H1 (cell line): ENCODE data around the gene APOC3. TPM values are rescaled to one million over a fixed set of nuclear protein-coding genes. Genes with fewer than 3 reads are reported as not detected.
A peak's percentile ranks its signal among the peaks of the same experiment; 100 is the strongest.

ENCODE experiments used
- CTCF ChIA-PET: fragments of 300-600 bp; sonication (Branson Sonifier 250); formaldehyde crosslinking; loops from one replicate; lab custom pipeline; 2021; ENCODE audit not compliant: partially characterized antibody; lab: Charles Lee
- POLR2A ChIA-PET: fragments of 300-600 bp; sonication (Branson Sonifier 250); formaldehyde crosslinking; loops from one replicate; lab custom pipeline; 2021; ENCODE audit warnings: inconsistent platforms; ENCODE audit not compliant: partially characterized antibody; lab: Charles Lee
- DNase-seq, 2 experiments: peaks; one replicate each; pipeline versions ENCODE4 v3.0.0 to v3.0.0-alpha.2; 2010 to 2022; ENCODE audit warnings: low spot score in 2 of 2, low read depth in 1 of 2, mixed read lengths in 1 of 2
- FAIRE-seq: peaks from 2 replicates; lab custom pipeline; 2011; peaks lifted over from hg19 to GRCh38; lab: Jason Lieb, UNC
- H2AFZ ChIP-seq: 2 replicates; pipeline ENCODE4 v1.8.1; 2012; ENCODE audit warnings: low read length, inconsistent platforms
- H2AK5ac ChIP-seq: 2 replicates; pipeline ENCODE4 v1.6.1; 2013; ENCODE audit warnings: low read depth, low read length
- H2BK120ac ChIP-seq: replicated peaks from 2 replicates; pipeline ENCODE3; 2013; ENCODE audit warnings: low read depth, low read length, inconsistent platforms
- H2BK12ac ChIP-seq: 2 replicates; pipeline ENCODE4 v1.6.1; 2013; ENCODE audit warnings: low read depth, low read length
- H2BK15ac ChIP-seq: 2 replicates; pipeline ENCODE4 v1.6.1; 2013; ENCODE audit warnings: low read length
- H2BK20ac ChIP-seq: 2 replicates; pipeline ENCODE4 v1.6.1; 2013; ENCODE audit warnings: low read length
- H2BK5ac ChIP-seq: 2 replicates; pipeline ENCODE4 v1.6.1; 2013; ENCODE audit warnings: low read depth, low read length
- H3K14ac ChIP-seq: 2 replicates; pipeline ENCODE4 v1.6.1; 2013; ENCODE audit warnings: inconsistent platforms; ENCODE audit not compliant: insufficient read length
- H3K18ac ChIP-seq: 2 replicates; pipeline ENCODE4 v1.6.1; 2013; ENCODE audit warnings: low read length; ENCODE audit errors: extremely low read depth
- H3K23ac ChIP-seq: 2 replicates; pipeline ENCODE4 v1.6.1; 2013; ENCODE audit warnings: inconsistent platforms; ENCODE audit not compliant: insufficient read length
- H3K23me2 ChIP-seq: 2 replicates; pipeline ENCODE4 v1.6.1; 2013; ENCODE audit warnings: low read depth, low read length
- H3K27ac ChIP-seq: 2 replicates; pipeline ENCODE4 v1.6.1; 2011; ENCODE audit warnings: low read depth, low read length, inconsistent platforms
- H3K27me3 ChIP-seq, 4 experiments: replicated peaks in 1 of 4; 1 replicate in 1 of 4; 2 replicates in 3 of 4; pipeline versions ENCODE4 v1.6.1 to v1.8.1; 2011 to 2013; ENCODE audit warnings: low read length in 3 of 4, mild to moderate bottlenecking in 3 of 4, inconsistent platforms in 2 of 4, mixed read lengths in 2 of 4, moderate library complexity in 1 of 4; ENCODE audit not compliant: control insufficient read depth in 3 of 4, insufficient read depth in 3 of 4; ENCODE audit errors: extremely low read depth in 1 of 4
- H3K36me3 ChIP-seq, 4 experiments: 2 replicates each; pipeline versions ENCODE4 v1.6.1 to v1.8.1; 2011 to 2013; ENCODE audit warnings: mild to moderate bottlenecking in 4 of 4, low read length in 3 of 4, moderate library complexity in 2 of 4, control low read depth in 1 of 4, inconsistent platforms in 1 of 4; ENCODE audit not compliant: insufficient read depth in 4 of 4, control insufficient read depth in 2 of 4
- H3K4ac ChIP-seq: replicated peaks from 2 replicates; pipeline ENCODE3; 2013; ENCODE audit warnings: low read length, low read depth, mixed read lengths, inconsistent platforms; ENCODE audit not compliant: insufficient read length
- H3K4me1 ChIP-seq, 4 experiments: replicated peaks in 1 of 4; 1 replicate in 1 of 4; 2 replicates in 3 of 4; pipeline versions ENCODE4 v1.6.1 to v1.8.1; 2011 to 2013; ENCODE audit warnings: low read length in 3 of 4, inconsistent platforms in 2 of 4, mixed read lengths in 1 of 4; ENCODE audit not compliant: insufficient read depth in 4 of 4, control insufficient read depth in 3 of 4
- H3K4me2 ChIP-seq, 2 experiments: 2 replicates each; pipeline versions ENCODE4 v1.6.1 to v1.8.1; 2011 to 2013; ENCODE audit warnings: low read depth in 2 of 2, low read length in 2 of 2, control low read depth in 1 of 2, inconsistent platforms in 1 of 2, mild to moderate bottlenecking in 1 of 2; ENCODE audit not compliant: insufficient read depth in 1 of 2
- H3K4me3 ChIP-seq, 4 experiments: fragments of 200-600, 300-600 bp in 1 of 4; sonication (generic), shearing (Covaris generic), sonication (Bioruptor Twin) in 1 of 4; 2 replicates each; pipeline versions ENCODE4 v1.5.1 to v1.8.1; 2011 to 2016; ENCODE audit warnings: low read length in 4 of 4, low read depth in 3 of 4, control low read depth in 2 of 4, inconsistent platforms in 2 of 4, mild to moderate bottlenecking in 2 of 4, mixed read lengths in 1 of 4, moderate library complexity in 1 of 4; ENCODE audit not compliant: insufficient read depth in 2 of 4; ENCODE audit errors: extremely low read depth in 1 of 4
- H3K56ac ChIP-seq: replicated peaks from 2 replicates; pipeline ENCODE3; 2013; ENCODE audit warnings: low read depth, mild to moderate bottlenecking, mixed read lengths, low read length, inconsistent platforms; ENCODE audit not compliant: insufficient read length
- H3K79me1 ChIP-seq: 2 replicates; pipeline ENCODE4 v1.6.1; 2013; ENCODE audit warnings: low read depth, low read length, control low read depth
- H3K79me2 ChIP-seq, 2 experiments: 2 replicates each; pipeline versions ENCODE4 v1.6.1 to v1.8.1; 2012 to 2013; ENCODE audit warnings: low read length in 2 of 2, mild to moderate bottlenecking in 2 of 2, inconsistent platforms in 1 of 2; ENCODE audit not compliant: insufficient read depth in 2 of 2, control insufficient read depth in 1 of 2
- H3K9ac ChIP-seq, 4 experiments: replicated peaks in 1 of 4; 1 replicate in 1 of 4; 2 replicates in 3 of 4; pipeline versions ENCODE4 v1.6.1 to v1.8.1; 2011 to 2013; ENCODE audit warnings: low read depth in 3 of 4, low read length in 3 of 4, control low read depth in 2 of 4, mild to moderate bottlenecking in 2 of 4, moderate library complexity in 2 of 4, inconsistent platforms in 1 of 4; ENCODE audit errors: extremely low read depth in 1 of 4
- H3K9me3 ChIP-seq, 2 experiments: 2 replicates each; pipeline versions ENCODE4 v1.6.1 to v1.8.1; 2012 to 2013; ENCODE audit warnings: mild to moderate bottlenecking in 2 of 2, moderate library complexity in 2 of 2, control low read depth in 1 of 2, inconsistent platforms in 1 of 2, low read depth in 1 of 2, low read length in 1 of 2, mixed read lengths in 1 of 2; ENCODE audit not compliant: insufficient read depth in 2 of 2
- H4K20me1 ChIP-seq, 2 experiments: replicated peaks in 1 of 2; 2 replicates each; pipeline versions ENCODE3 to v1.8.1; 2011 to 2013; ENCODE audit warnings: inconsistent platforms in 2 of 2, low read length in 2 of 2, mild to moderate bottlenecking in 1 of 2; ENCODE audit not compliant: insufficient read depth in 2 of 2, control insufficient read depth in 1 of 2
- H4K5ac ChIP-seq: 2 replicates; pipeline ENCODE4 v1.6.1; 2013; ENCODE audit warnings: low read length, low read depth, mixed read lengths, inconsistent platforms; ENCODE audit not compliant: insufficient read length
- H4K8ac ChIP-seq: 2 replicates; pipeline ENCODE4 v1.8.0; 2013; ENCODE audit warnings: mild to moderate bottlenecking, moderate library complexity, low read length, inconsistent platforms; ENCODE audit not compliant: insufficient read depth; ENCODE audit errors: extremely low read depth
- H4K91ac ChIP-seq: replicated peaks from 2 replicates; pipeline ENCODE3; 2013; ENCODE audit warnings: low read length, mixed read lengths, inconsistent platforms; ENCODE audit not compliant: insufficient read length
- CEBPB ChIP-seq: IDR thresholded peaks from 2 replicates; pipeline ENCODE4 v1.6.1; 2012; ENCODE audit warnings: low read depth, low read length
- EP300 ChIP-seq, 2 experiments: IDR thresholded peaks; 1 replicate in 1 of 2; 2 replicates in 1 of 2; pipeline ENCODE4 v1.6.1; 2011 to 2012; ENCODE audit warnings: low read depth in 2 of 2, low read length in 2 of 2, mild to moderate bottlenecking in 2 of 2, borderline replicate concordance in 1 of 2, inconsistent platforms in 1 of 2, moderate library complexity in 1 of 2
- SRF ChIP-seq: IDR thresholded peaks from 2 replicates; pipeline ENCODE4 v1.6.1; 2011; ENCODE audit warnings: mild to moderate bottlenecking, low read depth, low read length, moderate library complexity
- WGBS, 2 experiments: shearing (Covaris generic) in 1 of 2; methylation state at CpG; one replicate each; pipeline versions ENCODE4 v1.1.6 to v1.1.7; 2013 to 2015; ENCODE audit warnings: low lambda C conversion rate in 2 of 2, mixed read lengths in 2 of 2, inconsistent platforms in 1 of 2, low coverage in 1 of 2, missing lambda C conversion rate in 1 of 2; ENCODE audit not compliant: insufficient replicate concordance in 2 of 2, insufficient coverage in 1 of 2, insufficient read length in 1 of 2; ENCODE audit errors: extremely low coverage in 1 of 2, missing lambda C conversion rate in 1 of 2; 5-methylcytosine and 5-hydroxymethylcytosine counted together
- polyA plus RNA-seq, 7 experiments: library from polyadenylated mRNA; depleted of rRNA in 3 of 7; stranded (reverse) in 5 of 7; unstranded in 2 of 7; fragments of >200 nt in 5 of 7; fragments of 200-250 nt in 2 of 7; gene quantifications; 1 replicate in 5 of 7; 2 replicates in 1 of 7; 4 replicates in 1 of 7; pipeline versions ENCODE4 v1.2.1 to v1.2.3, GENCODE V29; 2011 to 2013; ENCODE audit warnings: missing spikeins in 2 of 7, mixed read lengths in 2 of 7
- total RNA-seq: library from RNA; stranded (reverse); fragmentation: NEBNext Ultra II Directional; extraction: Animal tissue kit (Norgen Biotek cat#: 25700); gene quantifications from 2 replicates; pipeline ENCODE4 v1.2.1, GENCODE V29; 2021

APOC3 gene
- total and polyA plus RNA-seq, 2 of the 8 experiments (the other 6 are each of a cell fraction or from before 2014, with no cell fraction given) = not detected

- Histone ChIP-seq H3K23ac (no peak overlapping the region), H3K14ac (no peak overlapping the region), H3K27me3 (peaks cover 0 to 11% (median 3%) of the 10 kb centered on the region in 4 experiments; a peak in 4 of 7 replicates), H4K8ac (peak overlapping the region; percentile 5; the same call in 1 of the 2 replicates), H3K27ac (no peak overlapping the region), H2AFZ (no peak overlapping the region), H3K18ac (no peak overlapping the region), H2BK20ac (no peak overlapping the region), H3K9ac (peak overlapping the region; percentile 65 to 78 (median 70)), H3K56ac (no peak overlapping the region), H2BK12ac (no peak overlapping the region), H4K20me1 (no peaks in the 10 kb centered on the region), H3K9me3 (no peaks in the 10 kb centered on the region), H2AK5ac (no peak overlapping the region), H3K23me2 (peaks cover 11% of the 10 kb centered on the region), H3K4me1 (peaks cover 2 to 9% (median 5%) of the 10 kb centered on the region in 4 experiments), H3K79me2 (peaks cover 0 to 15% of the 10 kb centered on the region in 2 experiments; a peak in 2 of 4 replicates), H3K36me3 (peaks cover 30 to 41% (median 35%) of the 10 kb centered on the region in 4 experiments), H2BK120ac (no peak overlapping the region), H3K4me3 (peak overlapping the region; percentile 79 to 93 (median 85)), H3K4me2 (peak overlapping the region; percentile 92 to 94), H3K79me1 (peaks cover 5% of the 10 kb centered on the region; the same call in 1 of the 2 replicates), H2BK5ac (no peak overlapping the region), H4K91ac (no peak overlapping the region), H4K5ac (no peak overlapping the region), H2BK15ac (no peak overlapping the region), H3K4ac (no peak overlapping the region)
- no peak for DNase-seq
- WGBS, 2 experiments = 4% methylated on average over 6 of the region's 15 CpGs; no CpG with 5 or more reads in 1 of the 2 experiments
- no peak for FAIRE-seq
- ChIA-PET POLR2A (interaction anchor here (0.9 to 6.0 kb wide), 8 partner anchors 9 to 444 kb away, joined by 3 to 29 read pairs (median 4); partner anchors contain the start of genes APOA1, BUD13 and PCSK7), CTCF (interaction anchor here (0.9 to 12.1 kb wide), 10 partner anchors 8 to 439 kb away, joined by 3 to 237 read pairs (median 4); partner anchors contain the start of genes APOA1, APOA4 and APOC3)
- no peak for TF ChIP-seq CEBPB
- no peak for TF ChIP-seq SRF
- TF ChIP-seq EP300 (IDR thresholded peaks at IDR 0.05; ENCODE audit: borderline replicate concordance in 1 of 2, low read depth in 2 of 2, low read length in 2 of 2) = no peak
Observed at GRCh38 chr11:116787436-116787785, 42.3 kb upstream of the APOC3 start.
